Suprapubic skin (tissue), 4 donors: Measurements from ENCODE around the gene ASIC4.

Experiments
- CTCF ChIP-seq, 2 donors: fragments of 200-600 bp in 1 of 2; fragments of 450-650 bp in 1 of 2; sonication (generic) in 1 of 2; IDR thresholded peaks; one replicate each; pipeline ENCODE4 v1.5.1; 2016 to 2019; ENCODE audit warnings: antibody characterized with exemption in 2 of 2, mild to moderate bottlenecking in 1 of 2, moderate library complexity in 1 of 2
- EP300 ChIP-seq: sonication (generic); formaldehyde crosslinking; IDR thresholded peaks from one replicate; pipeline ENCODE4 v1.6.1; 2017; ENCODE audit warnings: antibody characterized with exemption
- POLR2A ChIP-seq, 2 donors: fragments of 450-650 bp; IDR thresholded peaks; one replicate each; pipeline ENCODE4 v1.6.1; 2017; ENCODE audit warnings: antibody characterized with exemption in 2 of 2, mild to moderate bottlenecking in 2 of 2, moderate library complexity in 2 of 2
- POLR2AphosphoS5 ChIP-seq, 3 donors: sonication (generic); formaldehyde crosslinking; IDR thresholded peaks; one replicate each; pipeline ENCODE4 v1.6.1; 2017; ENCODE audit warnings: antibody characterized with exemption in 3 of 3

GRCh38 chr2:219567791-219568361, 53.6 kb downstream of the ASIC4 start:
- TF ChIP-seq CTCF (IDR thresholded peaks at IDR 0.05) (no peak), POLR2A (IDR thresholded peaks at IDR 0.05) (no peak), POLR2AphosphoS5 (IDR thresholded peaks at IDR 0.05) (no peak), EP300 (no peak)
